Right renal cortex interstitium (tissue), 3 donors: ENCODE results near the gene VMO1. TPM values are rescaled to one million over a fixed set of nuclear protein-coding genes. Genes with fewer than 3 reads are reported as not detected.

Experiments used
- polyA plus RNA-seq, 3 donors: library from polyadenylated mRNA; unstranded; fragments of 120-200 nt; gene quantifications; one replicate each; pipeline ENCODE4 v1.2.1, GENCODE V29; 2013; ENCODE audit not compliant: insufficient read length in 3 of 3

The VMO1 gene
- polyA plus RNA-seq, 3 donors = 0.33 to 0.61 (median 0.39) TPM

Other genes starting within 250 kb of the VMO1 start
- gene MYBBP1A, start 231.0 kb downstream of the VMO1 start, polyA plus RNA-seq = 10 to 100 TPM; 29.9 to 32.4 (median 31.5) TPM
- 1 to 10 TPM; 6.1 to 8.6 (median 7.1) TPM for gene GGT6, start 225.8 kb downstream of the VMO1 start, polyA plus RNA-seq
- 10 to 100 TPM; 48.1 to 55.6 (median 52.2) TPM for gene SMTNL2, start 201.8 kb downstream of the VMO1 start, polyA plus RNA-seq
- gene ALOX15, start 144.7 kb downstream of the VMO1 start, polyA plus RNA-seq = under 1 TPM; 0.37 to 0.43 (median 0.37) TPM
- 10 to 100 TPM; 34.8 to 39.2 (median 38.9) TPM for gene PELP1, start 82.2 kb downstream of the VMO1 start, polyA plus RNA-seq
- 10 to 100 TPM; 26.7 to 27.9 (median 26.7) TPM for gene ARRB2, start 75.7 kb downstream of the VMO1 start, polyA plus RNA-seq
- gene MED11, start 54.9 kb downstream of the VMO1 start, polyA plus RNA-seq = 10 to 100 TPM; 26.0 to 28.7 (median 28.0) TPM
- gene ZMYND15, start 46.5 kb downstream of the VMO1 start, polyA plus RNA-seq = under 1 TPM; 0.42 to 0.54 (median 0.47) TPM
- gene CXCL16, start 46.4 kb downstream of the VMO1 start, polyA plus RNA-seq = 10 to 100 TPM; 11.0 to 13.8 (median 11.5) TPM
- 1 to 10 TPM in 2 of 3 donors, under 1 TPM in 1; 0.69 to 1.5 (median 1.4) TPM for gene TM4SF5, start 14.5 kb downstream of the VMO1 start, polyA plus RNA-seq
- 1 to 10 TPM; 3.8 to 5.4 (median 4.1) TPM for gene GLTPD2, start 2.6 kb upstream of the VMO1 start, polyA plus RNA-seq
- 100 to 1,000 TPM; 135 to 147 (median 142) TPM for gene PSMB6, start 9.8 kb upstream of the VMO1 start, polyA plus RNA-seq
- gene PLD2, start 20.8 kb upstream of the VMO1 start, polyA plus RNA-seq = 10 to 100 TPM; 30.7 to 35.9 (median 31.9) TPM
- gene MINK1, start 47.0 kb upstream of the VMO1 start, polyA plus RNA-seq = 10 to 100 TPM; 51.6 to 60.6 (median 52.2) TPM
- gene C17orf107, start 113.2 kb upstream of the VMO1 start, polyA plus RNA-seq = 1 to 10 TPM; 1.2 to 1.4 (median 1.2) TPM
- gene CHRNE, start 116.7 kb upstream of the VMO1 start, polyA plus RNA-seq = 1 to 10 TPM; 1.0 to 1.4 (median 1.1) TPM
- gene GP1BA, start 145.9 kb upstream of the VMO1 start, polyA plus RNA-seq = 1 to 10 TPM; 1.6 to 2.9 (median 2.4) TPM
- 10 to 100 TPM; 66.8 to 79.5 (median 71.7) TPM for gene SLC25A11, start 153.7 kb upstream of the VMO1 start, polyA plus RNA-seq
- 100 to 1,000 TPM; 136 to 139 (median 137) TPM for gene RNF167, start 153.9 kb upstream of the VMO1 start, polyA plus RNA-seq
- 100 to 1,000 TPM; 296 to 397 (median 351) TPM for gene PFN1, start 162.2 kb upstream of the VMO1 start, polyA plus RNA-seq
- gene ENO3, start 164.8 kb upstream of the VMO1 start, polyA plus RNA-seq = 10 to 100 TPM; 16.0 to 22.9 (median 16.7) TPM
- 100 to 1,000 TPM; 103 to 107 (median 104) TPM for gene SPAG7, start 181.5 kb upstream of the VMO1 start, polyA plus RNA-seq
- 10 to 100 TPM; 18.9 to 22.5 (median 22.3) TPM for gene CAMTA2, start 201.3 kb upstream of the VMO1 start, polyA plus RNA-seq
- 1 to 10 TPM; 6.0 to 7.8 (median 6.6) TPM for gene INCA1, start 211.2 kb upstream of the VMO1 start, polyA plus RNA-seq
- 10 to 100 TPM; 76.2 to 94.4 (median 92.0) TPM for gene KIF1C, start 211.6 kb upstream of the VMO1 start, polyA plus RNA-seq
- gene SLC52A1, start 249.1 kb upstream of the VMO1 start, polyA plus RNA-seq = under 1 TPM; 0.15 to 0.25 (median 0.19) TPM